Stimulated activated CD4-positive, alpha-beta T cell treated with anti-CD3 and anti-CD28 coated beads, TNF-alpha, amount 100 ng/mL, for 4 hours (primary cell): Measurements from ENCODE around the gene CAMLG.

Source experiments
- DNase-seq, 3 experiments: peaks; one replicate each; pipeline ENCODE4 v3.0.0-alpha.2; 2020; ENCODE audit warnings: low read depth in 3 of 3

CAMLG gene

DNA sequence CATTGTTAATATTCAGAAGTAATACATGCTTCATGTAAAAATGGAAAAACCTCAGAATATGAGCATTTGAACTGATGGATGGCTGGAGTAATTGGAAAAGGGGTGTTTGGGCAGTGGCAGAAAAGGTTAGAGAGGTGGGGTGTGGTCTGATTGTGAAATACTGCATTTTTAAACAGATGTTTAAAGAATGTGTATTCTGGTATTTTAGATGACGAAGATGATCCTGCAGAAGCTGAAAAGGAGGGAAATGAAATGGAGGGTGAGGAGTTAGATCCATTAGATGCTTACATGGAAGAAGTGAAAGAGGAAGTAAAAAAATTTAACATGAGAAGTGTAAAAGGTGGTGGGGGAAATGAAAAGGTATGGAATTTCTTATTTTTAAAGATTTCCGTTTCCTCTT lies 39.0 kb downstream of the CAMLG start:
- DNase-seq = no peak

DNA sequence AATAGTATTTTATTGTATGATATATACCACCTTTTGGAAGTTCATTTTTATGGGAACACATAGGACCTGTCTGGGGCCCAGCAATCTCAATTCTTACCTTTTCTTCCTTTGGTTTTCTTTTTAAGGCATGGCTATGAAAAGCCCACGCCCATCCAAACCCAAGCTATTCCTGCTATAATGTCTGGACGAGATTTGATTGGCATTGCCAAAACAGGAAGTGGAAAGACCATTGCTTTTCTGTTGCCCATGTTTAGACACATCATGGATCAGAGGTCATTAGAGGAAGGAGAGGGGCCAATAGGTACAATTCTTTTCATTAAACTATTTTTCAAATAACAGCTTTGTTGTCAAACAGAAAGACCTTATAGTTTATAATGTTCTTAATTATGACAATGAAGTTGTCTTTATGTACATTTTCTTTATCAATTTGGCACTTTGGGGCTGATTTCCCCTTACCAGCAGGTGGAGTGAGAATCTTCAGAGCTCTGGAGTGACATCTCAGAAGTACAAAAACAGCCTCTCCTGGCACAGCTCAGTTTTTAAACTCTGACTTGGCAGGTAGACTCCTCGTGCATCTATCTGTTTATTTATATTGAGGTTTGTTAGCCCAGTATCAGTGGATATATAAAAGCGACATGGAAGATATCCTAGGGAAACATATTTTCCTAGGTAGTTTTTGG lies 46.0 kb downstream of the CAMLG start:
- no peak for DNase-seq

DNA sequence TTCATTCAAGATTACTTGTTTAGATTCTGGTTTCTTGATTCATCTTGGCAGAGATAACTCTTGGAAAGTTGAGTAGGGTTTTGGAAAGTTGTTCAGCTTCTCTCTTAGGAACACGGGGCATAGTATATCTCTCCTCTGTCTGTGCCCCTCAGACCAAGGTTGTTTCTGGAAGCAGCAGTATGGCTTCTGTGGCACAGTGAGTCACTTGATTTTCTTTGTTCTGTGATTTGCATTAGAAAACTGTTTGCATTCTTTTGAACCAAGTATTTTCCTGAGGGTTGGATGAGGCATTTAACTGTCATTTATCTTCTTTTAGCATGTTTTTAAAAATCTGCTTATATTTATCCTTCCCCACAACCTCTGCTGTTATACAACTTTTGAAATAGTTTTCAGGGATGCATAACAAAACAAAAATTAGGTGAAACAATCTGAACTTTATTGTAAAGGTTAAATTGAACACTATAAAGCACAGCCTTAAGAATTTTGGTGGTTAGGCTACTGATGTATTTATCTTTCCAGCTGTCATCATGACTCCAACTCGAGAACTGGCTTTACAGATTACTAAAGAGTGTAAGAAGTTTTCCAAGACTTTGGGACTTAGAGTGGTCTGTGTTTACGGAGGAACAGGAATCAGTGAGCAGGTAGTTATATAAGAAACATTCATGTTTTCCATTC lies 46.7 kb downstream of the CAMLG start:
- no peak for DNase-seq

DNA sequence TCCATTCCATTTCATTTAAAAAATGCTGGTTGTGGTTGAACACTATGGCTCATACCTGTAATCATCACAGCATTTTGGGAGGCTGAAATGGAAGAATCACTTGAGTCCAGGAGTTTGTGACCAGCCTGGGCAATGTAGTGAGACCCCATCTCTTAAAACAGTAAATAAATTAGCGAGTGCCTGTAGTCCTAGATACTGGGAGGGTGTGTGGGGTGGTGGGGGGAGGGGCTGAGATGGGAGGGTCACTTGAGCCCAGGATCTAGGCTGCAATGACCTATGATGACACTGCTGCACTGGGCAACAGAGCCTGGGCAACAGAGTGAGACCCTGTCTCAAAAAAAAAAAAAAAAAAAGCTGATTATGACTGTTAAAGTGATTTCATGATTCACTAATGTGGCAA lies 49.3 kb downstream of the CAMLG start:
- DNase-seq = no peak

DNA sequence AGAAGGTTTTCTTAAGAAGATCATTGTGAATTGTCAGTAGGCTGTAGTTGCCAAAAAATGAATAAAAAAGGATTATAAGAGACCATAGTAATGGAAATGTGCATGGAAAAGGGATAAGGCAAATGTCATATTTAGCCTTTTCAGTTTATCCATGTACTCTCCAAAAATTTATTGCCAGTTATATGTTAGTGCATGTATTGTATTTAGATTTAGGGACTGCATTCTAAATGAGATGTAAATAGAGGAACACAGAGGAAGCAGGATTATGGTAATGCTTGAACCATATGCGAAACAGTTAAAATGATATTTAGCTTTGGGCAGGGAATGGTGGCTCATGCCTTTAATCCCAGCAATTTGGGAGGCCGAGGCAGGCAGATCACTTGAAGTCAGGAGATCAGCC lies 53.2 kb downstream of the CAMLG start:
- DNase-seq = no peak

DNA sequence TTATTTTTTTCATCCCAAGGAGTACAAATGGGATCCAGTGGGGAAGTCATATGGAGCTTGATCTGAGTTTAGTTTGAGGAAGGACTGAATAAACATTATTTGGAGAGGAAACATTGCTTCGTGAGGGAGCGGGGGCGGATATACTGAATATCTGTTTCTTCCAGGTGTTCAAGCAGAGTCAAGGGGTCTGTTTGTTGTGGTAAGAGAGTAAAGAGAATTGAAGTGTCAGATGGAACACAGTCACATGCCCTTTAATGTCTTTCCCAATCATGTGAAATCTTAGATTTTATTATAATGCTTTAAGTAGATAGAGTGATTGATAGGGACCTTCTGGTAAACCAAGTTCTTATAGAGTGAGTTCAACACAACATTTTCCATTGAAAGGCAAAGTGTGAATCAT lies 53.9 kb downstream of the CAMLG start:
- DNase-seq = no peak

DNA sequence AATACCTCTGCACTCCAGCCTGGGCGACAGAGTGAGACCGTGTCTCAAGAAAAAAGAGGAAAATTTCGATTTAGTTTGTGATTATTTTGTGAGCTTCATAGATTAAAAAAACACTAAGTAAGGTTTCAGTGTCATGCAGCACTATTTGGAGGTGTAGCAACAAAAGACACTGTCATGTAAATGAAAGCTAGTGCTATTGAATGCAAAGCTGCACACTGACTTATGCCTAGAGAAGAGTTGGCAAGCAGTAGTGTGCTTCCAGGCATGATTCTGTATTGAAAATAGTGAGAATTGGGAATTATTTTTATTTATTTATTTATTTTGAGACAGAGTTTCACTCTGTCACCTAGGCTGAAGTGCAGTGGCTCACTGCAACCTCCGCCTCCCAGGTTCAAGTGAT lies 54.8 kb downstream of the CAMLG start:
- no peak for DNase-seq

DNA sequence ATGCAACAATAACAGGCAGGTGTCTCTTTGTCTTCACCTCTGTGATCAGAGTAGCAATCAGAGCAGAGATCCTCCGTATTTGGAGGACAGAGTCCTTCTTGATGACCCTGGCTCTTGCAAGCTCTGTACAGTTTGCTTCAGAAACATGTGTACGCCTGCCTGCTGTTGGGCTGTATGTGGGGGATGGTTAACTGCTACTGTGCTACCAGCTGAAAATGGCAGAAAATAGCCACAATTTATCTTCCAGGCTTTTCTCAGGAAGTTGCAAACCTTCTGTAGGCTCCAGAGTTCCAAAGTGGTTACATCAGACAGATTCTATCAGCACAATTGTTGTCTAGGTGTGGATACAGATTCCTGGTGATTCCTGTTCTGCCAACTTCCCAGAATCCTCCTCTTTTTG lies 55.7 kb downstream of the CAMLG start:
- no peak for DNase-seq

DNA sequence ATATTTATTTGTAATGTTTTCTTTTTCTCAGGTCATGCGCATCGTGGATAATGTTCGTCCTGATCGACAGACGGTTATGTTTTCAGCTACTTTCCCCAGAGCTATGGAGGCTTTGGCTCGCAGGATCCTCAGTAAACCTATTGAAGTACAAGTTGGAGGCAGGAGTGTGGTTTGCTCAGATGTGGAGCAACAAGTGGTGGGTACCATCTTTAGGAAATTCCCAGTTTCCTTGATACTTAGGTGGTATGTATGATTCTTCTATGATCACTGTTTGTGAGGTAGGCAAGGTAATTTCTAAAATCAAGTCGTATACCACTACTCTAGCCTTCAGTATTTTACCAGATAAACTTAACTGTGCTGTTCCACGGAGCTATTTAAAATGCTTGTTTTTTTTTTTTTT lies 56.5 kb downstream of the CAMLG start:
- DNase-seq = no peak

DNA sequence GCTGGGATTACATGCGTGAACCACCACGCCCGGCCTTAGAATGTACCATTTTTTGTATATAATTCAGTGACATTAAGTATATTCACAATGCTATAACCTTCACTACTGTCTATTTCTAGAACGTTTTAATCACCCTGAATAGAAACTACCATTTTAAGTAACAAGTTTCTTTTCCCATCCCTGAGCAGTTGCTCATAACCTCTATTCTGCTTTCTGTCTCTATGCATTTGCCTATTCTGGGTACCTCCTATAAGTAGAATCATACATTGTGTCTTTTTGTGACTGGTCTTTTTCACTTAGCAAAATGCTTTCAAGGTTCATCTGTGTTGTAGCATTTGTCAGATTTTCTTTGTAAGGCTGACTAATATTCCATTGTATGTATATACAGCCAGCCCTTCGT lies 60.1 kb downstream of the CAMLG start:
- no peak for DNase-seq
